Neural progenitor cell (in vitro differentiated cells): ENCODE measurements around the gene OR5H14. TPM values are rescaled to one million over a fixed set of nuclear protein-coding genes. Genes with fewer than 3 reads are reported as not detected.
"Not testable (repeated sequence)": the region's sequence is repeated elsewhere in the genome, so short reads cannot be mapped to it uniquely, and the experiment has no call there.

Experiments
- DNase-seq: peaks from one replicate; pipeline ENCODE4 v3.0.0-alpha.2; 2016; ENCODE audit warnings: low spot score
- H2AFZ ChIP-seq: fragments of 200-600 bp; sonication (generic); replicated peaks from 2 replicates; pipeline ENCODE4 v1.6.1; 2016; ENCODE audit warnings: antibody characterized with exemption
- H3F3A ChIP-seq: fragments of 200-600 bp; sonication (generic); 2 replicates; pipeline ENCODE4 v1.6.1; 2016; ENCODE audit warnings: antibody characterized with exemption, low read depth
- H3K27ac ChIP-seq: fragments of 200-600 bp; sonication (generic); 2 replicates; pipeline ENCODE4 v1.5.1; 2016; ENCODE audit warnings: mild to moderate bottlenecking
- H3K27me3 ChIP-seq: fragments of 200-600 bp; sonication (generic); 2 replicates; pipeline ENCODE4 v1.6.1; 2016; ENCODE audit warnings: mild to moderate bottlenecking, moderate library complexity
- H3K36me3 ChIP-seq: fragments of 200-600 bp; sonication (generic); 2 replicates; pipeline ENCODE4 v1.5.1; 2016
- H3K4me1 ChIP-seq: fragments of 200-600 bp; sonication (generic); 2 replicates; pipeline ENCODE4 v1.6.1; 2016; ENCODE audit warnings: mixed run types
- H3K4me2 ChIP-seq: fragments of 200-600 bp; sonication (generic); 2 replicates; pipeline ENCODE4 v1.6.1; 2016
- H3K4me3 ChIP-seq: fragments of 200-600 bp; sonication (generic); 2 replicates; pipeline ENCODE4 v1.5.1; 2016
- H3K79me2 ChIP-seq: fragments of 200-600 bp; sonication (generic); 2 replicates; pipeline ENCODE4 v1.6.1; 2016; ENCODE audit warnings: low read depth
- H3K9ac ChIP-seq: fragments of 200-600 bp; sonication (generic); 2 replicates; pipeline ENCODE4 v1.6.1; 2016
- H3K9me3 ChIP-seq: fragments of 200-600 bp; sonication (generic); 2 replicates; pipeline ENCODE4 v1.5.1; 2016; ENCODE audit warnings: low read depth
- H4K20me1 ChIP-seq: fragments of 200-600 bp; sonication (generic); 2 replicates; pipeline ENCODE4 v1.6.1; 2016; ENCODE audit warnings: low read depth
- H3K27ac Mint-ChIP-seq: 3 replicates; pipeline ENCODE4 v1.8.0; 2021; ENCODE audit warnings: mixed read lengths
- H3K27me3 Mint-ChIP-seq: 2 replicates; pipeline ENCODE4 v1.8.0; 2022; ENCODE audit warnings: low read depth, mild to moderate bottlenecking, inconsistent platforms, moderate library complexity, mixed read lengths; ENCODE audit not compliant: insufficient read depth
- H3K36me3 Mint-ChIP-seq: 3 replicates; pipeline ENCODE4 v1.8.0; 2021; ENCODE audit warnings: mixed read lengths
- H3K4me1 Mint-ChIP-seq: 3 replicates; pipeline ENCODE4 v1.8.0; 2021; ENCODE audit warnings: mixed read lengths
- H3K4me3 Mint-ChIP-seq: 3 replicates; pipeline ENCODE4 v1.8.0; 2021; ENCODE audit warnings: mild to moderate bottlenecking, moderate library complexity, mixed read lengths
- H3K9me3 Mint-ChIP-seq: 3 replicates; pipeline ENCODE4 v1.8.0; 2020; ENCODE audit warnings: mixed read lengths
- EZH2 ChIP-seq: fragments of 200-600 bp; sonication (generic); IDR thresholded peaks from 2 replicates; pipeline ENCODE4 v1.6.1; 2017; ENCODE audit warnings: antibody characterized with exemption, mild to moderate bottlenecking, moderate library complexity
- EZH2phosphoT487 ChIP-seq: fragments of 200-600 bp; sonication (generic); IDR thresholded peaks from 2 replicates; pipeline ENCODE4 v1.6.1; 2017; ENCODE audit warnings: antibody characterized with exemption
- total RNA-seq: library from RNA; depleted of rRNA; stranded (reverse); fragments of >200 nt; gene quantifications from 2 replicates; pipeline ENCODE4 v1.2.3, GENCODE V29; 2015; ENCODE audit warnings: low replicate concordance
- TF ChIP-seq, protein P1 (sequence below): fragments of 200-600 bp; sonication (generic); IDR thresholded peaks from 2 replicates; pipeline ENCODE4 v1.5.1; 2017; ENCODE audit warnings: antibody characterized with exemption, mild to moderate bottlenecking

OR5H14 gene
- total RNA-seq, 1 donor from 2014 or later = not detected

DNA sequence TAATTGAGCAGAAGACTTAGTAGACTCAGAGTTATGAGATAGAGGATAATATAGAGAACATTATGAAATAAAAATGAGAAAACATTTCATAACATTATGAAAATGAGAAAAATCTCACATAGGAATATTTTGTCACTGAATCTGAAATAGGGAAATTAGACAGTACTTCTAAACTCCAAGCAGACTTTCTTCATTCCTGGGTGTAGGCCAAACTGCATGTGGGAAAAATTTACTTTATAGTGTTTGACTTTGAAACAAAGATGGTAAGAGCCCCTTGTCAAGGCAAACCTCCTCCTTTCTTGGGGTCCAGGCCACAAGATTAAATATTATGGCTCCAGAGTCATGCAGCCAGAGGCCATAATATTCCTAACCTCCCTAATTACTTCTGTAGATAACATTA is 6.7 kb upstream of the OR5H14 start:
- H3K36me3 Mint-ChIP-seq = no peaks in the 10 kb centered on the region

DNA sequence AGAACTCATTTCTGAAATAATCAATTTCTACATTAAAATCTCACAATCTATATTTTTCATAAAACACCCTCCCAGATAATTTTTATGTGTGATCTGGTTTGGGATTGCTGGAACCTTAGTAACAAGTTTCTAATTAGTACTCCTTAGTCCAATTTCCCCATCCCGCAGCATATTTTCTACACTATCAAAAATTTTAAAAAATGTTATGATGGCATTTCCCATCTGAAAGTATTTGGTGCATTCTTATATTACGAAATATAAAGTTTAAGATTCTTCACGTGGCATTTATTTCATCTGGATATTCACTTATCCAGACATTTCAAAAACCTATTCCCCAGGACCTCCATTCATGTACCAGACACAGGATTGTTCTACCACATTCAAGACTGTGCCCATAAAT is 1.5 kb downstream of the OR5H14 start:
- H3F3A ChIP-seq = no peaks in the 10 kb centered on the region
- no peaks in the 10 kb centered on the region for H3K27me3 ChIP-seq
- TF ChIP-seq, protein P1, sequence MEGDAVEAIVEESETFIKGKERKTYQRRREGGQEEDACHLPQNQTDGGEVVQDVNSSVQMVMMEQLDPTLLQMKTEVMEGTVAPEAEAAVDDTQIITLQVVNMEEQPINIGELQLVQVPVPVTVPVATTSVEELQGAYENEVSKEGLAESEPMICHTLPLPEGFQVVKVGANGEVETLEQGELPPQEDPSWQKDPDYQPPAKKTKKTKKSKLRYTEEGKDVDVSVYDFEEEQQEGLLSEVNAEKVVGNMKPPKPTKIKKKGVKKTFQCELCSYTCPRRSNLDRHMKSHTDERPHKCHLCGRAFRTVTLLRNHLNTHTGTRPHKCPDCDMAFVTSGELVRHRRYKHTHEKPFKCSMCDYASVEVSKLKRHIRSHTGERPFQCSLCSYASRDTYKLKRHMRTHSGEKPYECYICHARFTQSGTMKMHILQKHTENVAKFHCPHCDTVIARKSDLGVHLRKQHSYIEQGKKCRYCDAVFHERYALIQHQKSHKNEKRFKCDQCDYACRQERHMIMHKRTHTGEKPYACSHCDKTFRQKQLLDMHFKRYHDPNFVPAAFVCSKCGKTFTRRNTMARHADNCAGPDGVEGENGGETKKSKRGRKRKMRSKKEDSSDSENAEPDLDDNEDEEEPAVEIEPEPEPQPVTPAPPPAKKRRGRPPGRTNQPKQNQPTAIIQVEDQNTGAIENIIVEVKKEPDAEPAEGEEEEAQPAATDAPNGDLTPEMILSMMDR = no peak
- TF ChIP-seq EZH2phosphoT487 (no peak), EZH2 (no peak)
- Mint-ChIP-seq H3K27ac (no peak overlapping the region), H3K4me3 (no peak overlapping the region), H3K9me3 (no peaks in the 10 kb centered on the region), H3K4me1 (no peaks in the 10 kb centered on the region), H3K27me3 (no peaks in the 10 kb centered on the region), H3K36me3 (no peaks in the 10 kb centered on the region)
- no peak overlapping the region for H3K9ac ChIP-seq
- no peaks in the 10 kb centered on the region for H4K20me1 ChIP-seq
- H3K9me3 ChIP-seq = no peaks in the 10 kb centered on the region
- H2AFZ ChIP-seq = no peak overlapping the region
- no peak overlapping the region for H3K4me2 ChIP-seq
- DNase-seq = no peak
- H3K79me2 ChIP-seq = no peaks in the 10 kb centered on the region
- no peaks in the 10 kb centered on the region for H3K36me3 ChIP-seq
- H3K4me1 ChIP-seq = no peaks in the 10 kb centered on the region
- H3K4me3 ChIP-seq = no peak overlapping the region
- no peak overlapping the region for H3K27ac ChIP-seq

More for the DNA sequence above, 6.7 kb upstream of the OR5H14 start:
- H3K27ac Mint-ChIP-seq = no peak overlapping the region
- Histone ChIP-seq H4K20me1 (no peaks in the 10 kb centered on the region), H3K4me3 (no peak overlapping the region), H3K79me2 (no peaks in the 10 kb centered on the region), H3K9ac (no peak overlapping the region), H3K27me3 (no peaks in the 10 kb centered on the region), H3F3A (no peaks in the 10 kb centered on the region), H3K4me1 (no peaks in the 10 kb centered on the region), H2AFZ (no peak overlapping the region), H3K27ac (no peak overlapping the region), H3K4me2 (no peak overlapping the region), H3K9me3 (no peaks in the 10 kb centered on the region), H3K36me3 (no peaks in the 10 kb centered on the region)
- TF ChIP-seq EZH2 (no peak), EZH2phosphoT487 (no peak)
- TF ChIP-seq, protein P1 = no peak
- no peak for DNase-seq
- H3K27me3 Mint-ChIP-seq = no peaks in the 10 kb centered on the region
- no peaks in the 10 kb centered on the region for H3K9me3 Mint-ChIP-seq
- H3K4me1 Mint-ChIP-seq = peaks cover under 1% of the 10 kb centered on the region
- H3K4me3 Mint-ChIP-seq = no peak overlapping the region

DNA sequence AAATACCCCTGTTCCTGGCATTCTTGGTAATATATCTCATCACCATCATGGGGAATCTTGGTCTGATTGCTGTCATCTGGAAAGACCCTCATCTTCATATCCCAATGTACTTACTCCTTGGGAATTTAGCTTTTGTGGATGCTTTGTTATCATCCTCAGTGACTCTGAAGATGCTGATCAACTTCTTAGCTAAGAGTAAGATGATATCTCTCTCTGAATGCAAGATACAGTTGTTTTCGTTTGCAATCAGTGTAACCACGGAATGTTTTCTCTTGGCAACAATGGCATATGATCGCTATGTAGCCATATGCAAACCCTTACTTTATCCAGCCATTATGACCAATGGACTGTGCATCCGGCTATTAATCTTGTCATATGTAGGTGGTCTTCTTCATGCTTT is 2.2 kb downstream of the OR5H14 start:
- H3K4me1 ChIP-seq, H3K4me2 ChIP-seq, H3K4me3 ChIP-seq, H3K9me3 ChIP-seq, H2AFZ ChIP-seq, H3K27me3 ChIP-seq, H3K9me3 Mint-ChIP-seq, H4K20me1 ChIP-seq, H3K9ac ChIP-seq, H3K27me3 Mint-ChIP-seq, H3K27ac Mint-ChIP-seq, H3K4me3 Mint-ChIP-seq, H3K79me2 ChIP-seq, H3K36me3 ChIP-seq, H3K36me3 Mint-ChIP-seq, H3K4me1 Mint-ChIP-seq, H3K27ac ChIP-seq, DNase-seq, H3F3A ChIP-seq: not testable (repeated sequence)

DNA sequence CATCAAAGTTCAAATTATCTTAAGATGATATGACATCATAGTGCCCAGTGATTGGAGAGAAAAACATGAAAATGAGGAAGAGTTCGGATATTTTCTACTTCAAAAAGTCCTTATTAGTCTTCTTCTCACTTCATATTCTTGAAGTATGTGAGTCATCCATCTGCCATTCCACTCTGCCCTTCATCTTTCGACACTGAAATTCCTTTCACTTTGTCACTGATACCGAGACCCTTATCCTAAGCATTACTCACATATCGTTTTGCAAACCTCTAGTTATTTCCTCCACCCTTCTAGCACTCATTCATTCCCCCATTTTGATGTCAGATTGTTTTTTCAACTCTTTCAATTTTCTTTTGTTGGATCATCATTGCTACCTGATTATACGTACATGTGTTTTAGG is 4.0 kb downstream of the OR5H14 start:
- Mint-ChIP-seq H3K9me3 (no peaks in the 10 kb centered on the region), H3K4me3 (no peak overlapping the region), H3K27ac (no peak overlapping the region), H3K36me3 (no peaks in the 10 kb centered on the region), H3K27me3 (no peaks in the 10 kb centered on the region), H3K4me1 (no peaks in the 10 kb centered on the region)
- no peaks in the 10 kb centered on the region for H4K20me1 ChIP-seq
- no peaks in the 10 kb centered on the region for H3K9me3 ChIP-seq
- TF ChIP-seq, protein P1 = no peak
- TF ChIP-seq EZH2phosphoT487 = no peak
- no peak for TF ChIP-seq EZH2
- H3F3A ChIP-seq = no peaks in the 10 kb centered on the region
- no peak overlapping the region for H3K4me2 ChIP-seq
- H3K4me1 ChIP-seq = no peaks in the 10 kb centered on the region
- H3K36me3 ChIP-seq = no peaks in the 10 kb centered on the region
- H3K27me3 ChIP-seq = no peaks in the 10 kb centered on the region
- H3K9ac ChIP-seq = no peak overlapping the region
- H3K4me3 ChIP-seq = no peak overlapping the region
- no peak overlapping the region for H3K27ac ChIP-seq
- no peaks in the 10 kb centered on the region for H3K79me2 ChIP-seq
- H2AFZ ChIP-seq = no peak overlapping the region
- DNase-seq = no peak
